DND-41 (cell line): ENCODE results near the gene TRIM9.

ENCODE experiments used
- ATAC-seq: fragments of 200-7000 bp; cut with Tn5 transposase; 3 replicates; pipeline ENCODE4 v1.9.1; 2021; ENCODE audit warnings: low read depth; ENCODE audit not compliant: insufficient read depth
- DNase-seq: peaks from one replicate; pipeline ENCODE4 v3.0.0-alpha.2; 2020
- H2AFZ ChIP-seq: 2 replicates; pipeline ENCODE4 v1.6.0; 2012; ENCODE audit warnings: low read depth, low read length
- H3K27ac ChIP-seq: 2 replicates; pipeline ENCODE4 v1.5.1; 2012; ENCODE audit warnings: low read length, inconsistent platforms
- H3K27me3 ChIP-seq: fragments of 200-600 bp; sonication (generic); 2 replicates; pipeline ENCODE4 v1.6.0; 2012; ENCODE audit warnings: low read length, mild to moderate bottlenecking, inconsistent platforms; ENCODE audit not compliant: insufficient read depth, poor library complexity
- H3K36me3 ChIP-seq: 2 replicates; pipeline ENCODE4 v1.5.1; 2012; ENCODE audit warnings: low read length, inconsistent platforms; ENCODE audit not compliant: insufficient read depth
- H3K4me1 ChIP-seq: 2 replicates; pipeline ENCODE4 v1.5.1; 2012; ENCODE audit warnings: mild to moderate bottlenecking, low read length; ENCODE audit not compliant: insufficient read depth
- H3K4me2 ChIP-seq: 2 replicates; pipeline ENCODE4 v1.6.0; 2012; ENCODE audit warnings: mild to moderate bottlenecking, moderate library complexity, low read length, inconsistent platforms; ENCODE audit not compliant: insufficient read depth
- H3K4me3 ChIP-seq, 2 experiments: fragments of 200-600 bp in 1 of 2; shearing (Covaris generic) in 1 of 2; 2 replicates each; pipeline ENCODE4 v1.5.1; 2012 to 2016; ENCODE audit warnings: inconsistent platforms in 2 of 2, low read length in 2 of 2, mild to moderate bottlenecking in 2 of 2, low read depth in 1 of 2, moderate library complexity in 1 of 2
- H3K79me2 ChIP-seq: 2 replicates; pipeline ENCODE4 v1.6.0; 2012; ENCODE audit warnings: low read length, inconsistent platforms; ENCODE audit not compliant: insufficient read depth
- H3K9ac ChIP-seq: 2 replicates; pipeline ENCODE4 v1.6.0; 2012; ENCODE audit warnings: low read depth, mild to moderate bottlenecking, inconsistent platforms, low read length, moderate library complexity
- H3K9me3 ChIP-seq: 2 replicates; pipeline ENCODE4 v1.5.1; 2012; ENCODE audit warnings: low read length, moderate library complexity, mild to moderate bottlenecking, inconsistent platforms; ENCODE audit not compliant: insufficient read depth, severe bottlenecking
- H4K20me1 ChIP-seq: 2 replicates; pipeline ENCODE4 v1.6.0; 2012; ENCODE audit warnings: low read length; ENCODE audit not compliant: insufficient read depth
- EZH2 ChIP-seq: IDR thresholded peaks from 3 replicates; pipeline ENCODE4 v1.6.1; 2012; ENCODE audit warnings: borderline replicate concordance, low read depth, mild to moderate bottlenecking, moderate library complexity, low read length, inconsistent platforms; ENCODE audit not compliant: severe bottlenecking
- TF ChIP-seq, protein P1 (sequence below): IDR thresholded peaks from 2 replicates; pipeline ENCODE4 v1.5.1; 2012; ENCODE audit warnings: borderline replicate concordance, low read length, moderate library complexity, mild to moderate bottlenecking; ENCODE audit not compliant: poor library complexity, severe bottlenecking; ENCODE audit errors: extremely low read depth

Gene TRIM9

DNA sequence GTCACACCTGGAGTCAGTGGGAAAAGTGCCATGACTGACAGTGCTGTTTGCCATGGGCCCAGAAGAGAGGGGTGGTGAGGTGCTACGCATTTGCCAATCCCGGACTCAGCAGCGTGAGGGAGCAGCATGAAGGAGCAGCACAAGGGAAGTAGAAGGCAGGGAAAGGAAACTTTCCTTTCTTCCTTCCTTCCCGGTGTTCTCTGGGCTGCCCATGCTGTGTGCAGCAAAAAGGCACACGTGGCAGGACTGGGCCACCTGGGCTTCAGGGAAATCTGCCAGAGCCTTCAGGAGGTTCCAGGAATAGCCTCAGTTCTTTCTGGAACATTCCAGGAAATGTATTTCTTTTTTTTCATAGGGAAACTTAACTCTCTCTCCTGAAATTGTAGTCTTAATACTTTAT is 23.0 kb downstream of the TRIM9 start:
- Histone ChIP-seq H3K4me3 (no peak overlapping the region), H3K4me1 (no peaks in the 10 kb centered on the region), H3K9ac (no peak overlapping the region), H3K36me3 (no peaks in the 10 kb centered on the region), H3K9me3 (no peaks in the 10 kb centered on the region), H3K27ac (no peak overlapping the region), H3K79me2 (no peaks in the 10 kb centered on the region), H2AFZ (no peak overlapping the region), H3K4me2 (no peak overlapping the region), H4K20me1 (no peaks in the 10 kb centered on the region), H3K27me3 (no peaks in the 10 kb centered on the region)
- ATAC-seq, result no peak
- DNase-seq, result no peak
- TF ChIP-seq, protein P1, sequence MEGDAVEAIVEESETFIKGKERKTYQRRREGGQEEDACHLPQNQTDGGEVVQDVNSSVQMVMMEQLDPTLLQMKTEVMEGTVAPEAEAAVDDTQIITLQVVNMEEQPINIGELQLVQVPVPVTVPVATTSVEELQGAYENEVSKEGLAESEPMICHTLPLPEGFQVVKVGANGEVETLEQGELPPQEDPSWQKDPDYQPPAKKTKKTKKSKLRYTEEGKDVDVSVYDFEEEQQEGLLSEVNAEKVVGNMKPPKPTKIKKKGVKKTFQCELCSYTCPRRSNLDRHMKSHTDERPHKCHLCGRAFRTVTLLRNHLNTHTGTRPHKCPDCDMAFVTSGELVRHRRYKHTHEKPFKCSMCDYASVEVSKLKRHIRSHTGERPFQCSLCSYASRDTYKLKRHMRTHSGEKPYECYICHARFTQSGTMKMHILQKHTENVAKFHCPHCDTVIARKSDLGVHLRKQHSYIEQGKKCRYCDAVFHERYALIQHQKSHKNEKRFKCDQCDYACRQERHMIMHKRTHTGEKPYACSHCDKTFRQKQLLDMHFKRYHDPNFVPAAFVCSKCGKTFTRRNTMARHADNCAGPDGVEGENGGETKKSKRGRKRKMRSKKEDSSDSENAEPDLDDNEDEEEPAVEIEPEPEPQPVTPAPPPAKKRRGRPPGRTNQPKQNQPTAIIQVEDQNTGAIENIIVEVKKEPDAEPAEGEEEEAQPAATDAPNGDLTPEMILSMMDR, result no peak
- TF ChIP-seq EZH2, result no peak

DNA sequence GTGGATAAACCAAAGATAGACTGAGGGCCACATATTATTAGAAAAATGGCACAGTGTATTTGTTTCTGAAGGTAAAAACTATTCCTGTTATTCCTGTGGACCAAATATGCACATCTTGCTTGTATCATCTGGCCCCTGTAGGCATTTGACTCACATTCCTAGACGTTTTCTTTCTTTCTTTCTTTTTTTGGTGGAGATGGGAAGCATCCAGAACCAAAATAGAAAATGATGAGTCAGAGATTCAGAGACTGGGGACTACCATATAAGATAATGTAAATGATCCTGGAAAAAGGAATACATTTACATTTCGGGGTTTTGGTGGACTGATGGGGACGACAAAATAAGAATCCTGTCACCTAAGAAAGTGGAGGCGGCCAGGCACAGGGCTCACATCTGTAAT is 24.2 kb downstream of the TRIM9 start:
- Histone ChIP-seq H3K4me3 (no peak overlapping the region), H3K36me3 (no peaks in the 10 kb centered on the region), H2AFZ (no peak overlapping the region), H3K4me1 (no peaks in the 10 kb centered on the region), H3K27me3 (no peaks in the 10 kb centered on the region), H3K4me2 (no peak overlapping the region), H4K20me1 (no peaks in the 10 kb centered on the region), H3K79me2 (no peaks in the 10 kb centered on the region), H3K27ac (no peak overlapping the region), H3K9me3 (no peaks in the 10 kb centered on the region), H3K9ac (no peak overlapping the region)
- DNase-seq, result no peak
- TF ChIP-seq, protein P1, result no peak
- TF ChIP-seq EZH2, result no peak
- ATAC-seq, result no peak

- Histone ChIP-seq H3K9ac (no peak overlapping the region), H3K4me2 (no peak overlapping the region), H3K36me3 (no peaks in the 10 kb centered on the region), H3K27ac (no peak overlapping the region), H3K4me3 (no peak overlapping the region), H3K79me2 (no peaks in the 10 kb centered on the region), H3K4me1 (no peaks in the 10 kb centered on the region), H3K9me3 (no peaks in the 10 kb centered on the region), H3K27me3 (no peaks in the 10 kb centered on the region), H2AFZ (no peak overlapping the region), H4K20me1 (no peaks in the 10 kb centered on the region)
- no peak for ATAC-seq
- no peak for DNase-seq
- TF ChIP-seq, protein P1, result no peak
- TF ChIP-seq EZH2, result no peak
These were observed 25.9 kb downstream of the TRIM9 start for GRCh38 chr14:51069055-51069454.

- no peak overlapping the region for H3K4me2 ChIP-seq
- no peak for ATAC-seq
- H3K4me1 ChIP-seq, result no peaks in the 10 kb centered on the region
- TF ChIP-seq EZH2, result no peak
- TF ChIP-seq, protein P1, result no peak
- no peaks in the 10 kb centered on the region for H4K20me1 ChIP-seq
- H3K9me3 ChIP-seq, result no peaks in the 10 kb centered on the region
- no peaks in the 10 kb centered on the region for H3K36me3 ChIP-seq
- no peak overlapping the region for H3K27ac ChIP-seq
- H3K27me3 ChIP-seq, result no peaks in the 10 kb centered on the region
- no peak overlapping the region for H3K9ac ChIP-seq
- no peak overlapping the region for H3K4me3 ChIP-seq
- no peaks in the 10 kb centered on the region for H3K79me2 ChIP-seq
- DNase-seq, result no peak
- no peak overlapping the region for H2AFZ ChIP-seq
These were observed 26.6 kb downstream of the TRIM9 start for GRCh38 chr14:51068268-51068667.
